ENCODE data around the gene MAD1L1. TPM values are rescaled to one million over a fixed set of nuclear protein-coding genes. Genes with fewer than 3 reads are reported as not detected.

The MAD1L1 gene
- total and polyA plus RNA-seq, 11 donors, result 11.1 to 29.7 (median 20.9) TPM

DNA sequence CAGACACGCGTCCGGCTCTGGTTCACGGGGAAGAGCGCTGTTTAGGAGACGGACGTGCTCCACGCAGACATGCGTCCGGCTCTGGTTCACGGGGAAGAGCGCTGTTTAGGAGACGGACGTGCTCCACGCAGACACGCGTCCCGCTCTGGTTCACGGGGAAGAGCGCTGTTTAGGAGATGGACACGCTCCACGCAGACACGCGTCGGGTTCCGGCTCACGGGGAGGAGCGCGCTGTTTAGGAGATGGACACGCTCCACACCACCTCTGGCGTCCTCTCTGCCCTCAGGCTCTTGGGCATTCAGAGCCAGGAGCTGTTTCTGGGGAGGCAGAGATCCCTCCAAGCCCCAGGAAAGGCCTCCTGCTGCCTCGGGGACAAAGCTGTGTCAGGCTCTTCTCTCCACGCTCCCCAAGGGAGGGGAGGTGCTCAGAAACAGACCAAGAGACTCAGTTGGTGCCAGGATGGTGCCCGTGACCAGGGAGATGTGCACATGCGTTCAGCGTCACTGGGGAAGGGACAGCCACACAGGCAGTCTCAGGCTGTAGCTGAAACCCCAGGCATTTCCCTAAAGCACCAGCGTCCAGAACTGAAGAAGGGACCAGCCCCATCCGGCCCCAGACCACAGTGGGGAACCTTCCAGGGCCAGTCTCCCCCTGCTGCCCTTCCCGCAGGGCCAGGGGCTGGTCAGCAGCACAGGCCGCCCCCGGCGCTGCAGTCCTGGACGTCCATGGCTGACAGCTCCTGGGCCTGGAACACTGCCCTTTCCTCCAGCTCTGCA is 387.0 kb downstream of the MAD1L1 start:
- H3K9me3 ChIP-seq, result no peaks in the 10 kb centered on the region
- intact Hi-C loops (cut with DNase I), result no loop called here
- no peak for TF ChIP-seq POLR2A (IDR thresholded peaks at IDR 0.05)
- TF ChIP-seq CTCF (IDR thresholded peaks at IDR 0.05), result no peak
- no peak overlapping the region for H3K4me3 ChIP-seq
- no peak overlapping the region for H3K27ac ChIP-seq
- 93 to 95% (median 93%) methylated on average over 40 to 43 of the region's 43 CpGs for WGBS, 4 donors
- no peak for ATAC-seq
- no peaks in the 10 kb centered on the region for H3K4me1 ChIP-seq
- DNase-seq, result peak in 3 of 5 donors; percentile 12 to 39 (median 15)
- no peaks in the 10 kb centered on the region for H3K36me3 ChIP-seq
- H3K27me3 ChIP-seq, result no peaks in the 10 kb centered on the region

DNA sequence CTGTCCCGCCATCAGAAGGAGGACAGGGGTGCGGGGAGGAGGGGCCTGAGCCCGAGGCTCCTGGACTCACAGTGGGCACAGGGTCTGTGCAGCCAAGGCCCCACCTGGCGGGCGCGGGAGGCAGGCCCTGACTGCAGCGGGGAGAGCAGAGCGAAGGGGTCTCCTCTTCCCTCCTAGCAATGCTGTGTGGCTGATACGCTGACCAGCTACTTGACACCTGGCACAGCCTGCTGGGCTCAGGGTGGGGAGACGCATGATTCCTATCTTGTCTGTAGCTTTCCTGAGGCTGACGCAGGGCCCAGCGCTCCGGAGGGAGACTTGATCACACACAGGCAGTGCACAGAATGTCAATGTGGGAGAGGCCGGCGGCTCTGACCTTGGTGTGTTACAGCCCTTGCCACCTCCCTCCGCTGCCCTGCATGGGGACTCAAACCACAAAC is 387.8 kb downstream of the MAD1L1 start:
- intact Hi-C loops (cut with DNase I), result no loop called here
- Histone ChIP-seq H3K27ac (no peak overlapping the region), H3K4me3 (no peak overlapping the region), H3K36me3 (no peaks in the 10 kb centered on the region), H3K9me3 (no peaks in the 10 kb centered on the region), H3K27me3 (no peaks in the 10 kb centered on the region), H3K4me1 (no peaks in the 10 kb centered on the region)
- no peak for ATAC-seq
- 92 to 95% (median 94%) methylated on average over 9 to 16 of the region's 16 CpGs for WGBS, 4 donors
- no peak for TF ChIP-seq POLR2A (IDR thresholded peaks at IDR 0.05)
- no peak for TF ChIP-seq CTCF (IDR thresholded peaks at IDR 0.05)
- peak in 2 of 5 donors; percentile 18 to 44 for DNase-seq

DNA sequence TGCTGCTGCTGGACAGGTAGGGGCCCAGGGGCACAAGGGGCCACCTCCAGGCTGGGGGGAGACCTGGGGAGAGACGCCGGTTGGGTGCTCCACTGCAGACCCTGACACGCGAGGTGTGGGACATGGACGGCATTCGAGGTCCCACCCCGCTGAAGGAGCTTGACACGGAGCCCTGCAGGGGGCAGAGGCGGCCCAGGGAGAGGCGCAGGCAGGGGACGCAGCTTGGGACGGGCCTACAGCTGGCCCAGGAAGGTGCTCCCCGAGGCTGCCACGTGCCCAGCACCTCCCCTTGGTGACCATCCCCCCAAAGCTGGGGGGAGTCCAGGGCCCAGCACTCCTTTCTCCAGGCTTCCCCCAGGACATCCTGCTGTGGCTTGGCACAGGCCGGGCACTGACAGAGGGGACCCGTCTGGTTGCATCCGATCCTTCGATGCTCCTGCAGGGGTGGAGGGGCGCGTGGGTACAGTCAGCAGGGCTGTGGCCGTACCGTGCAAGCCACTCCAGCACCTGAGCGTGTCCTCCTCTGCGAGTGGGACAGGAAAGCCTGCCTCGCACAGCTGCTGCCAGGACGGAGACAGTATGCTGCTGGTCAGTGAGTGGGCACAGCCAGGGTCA is 388.3 kb downstream of the MAD1L1 start:
- Histone ChIP-seq H3K9me3 (no peaks in the 10 kb centered on the region), H3K36me3 (no peaks in the 10 kb centered on the region), H3K4me3 (no peak overlapping the region), H3K27me3 (no peaks in the 10 kb centered on the region), H3K27ac (no peak overlapping the region), H3K4me1 (no peaks in the 10 kb centered on the region)
- WGBS, 4 donors, result 87 to 94% (median 90%) methylated on average over 14 to 26 of the region's 26 CpGs
- ATAC-seq (no peak), DNase-seq (peak in 3 of 5 donors; percentile 14 to 52 (median 18))
- intact Hi-C loops (cut with DNase I), result no loop called here
- no peak for TF ChIP-seq POLR2A (IDR thresholded peaks at IDR 0.05)
- TF ChIP-seq CTCF (IDR thresholded peaks at IDR 0.05), result no peak

- no peaks in the 10 kb centered on the region for H3K4me1 ChIP-seq
- no peak overlapping the region for H3K27ac ChIP-seq
- ATAC-seq (no peak), DNase-seq (peak in 2 of 5 donors; percentile 18)
- no peaks in the 10 kb centered on the region for H3K9me3 ChIP-seq
- H3K27me3 ChIP-seq, result no peaks in the 10 kb centered on the region
- no peaks in the 10 kb centered on the region for H3K36me3 ChIP-seq
- WGBS, 4 donors, result 67 to 87% (median 83%) methylated on average over 1 to 11 of the region's 11 CpGs
- TF ChIP-seq CTCF (IDR thresholded peaks at IDR 0.05) (no peak), POLR2A (IDR thresholded peaks at IDR 0.05) (no peak)
- intact Hi-C loops (cut with DNase I), result no loop called here
- no peak overlapping the region for H3K4me3 ChIP-seq
These were observed 388.8 kb downstream of the MAD1L1 start for GRCh38 chr7:1843921-1844335.
